Subcutaneous adipose tissue (tissue), 4 donors: ENCODE results near the gene SYT14. TPM values are rescaled to one million over a fixed set of nuclear protein-coding genes. Genes with fewer than 3 reads are reported as not detected.

Experiments
- CTCF ChIP-seq: fragments of 450-650 bp; IDR thresholded peaks from one replicate; pipeline ENCODE4 v1.5.1; 2016; ENCODE audit warnings: low read depth, mild to moderate bottlenecking, control low read depth, antibody characterized with exemption, moderate library complexity
- total RNA-seq, 4 donors: library from RNA; depleted of rRNA; stranded (reverse); fragments of >200 nt; gene quantifications; one replicate each; pipeline ENCODE4 v1.1.0, GENCODE V29; 2016

SYT14 gene
- total RNA-seq, 4 donors from 2014 or later: not detected

GRCh38 chr1:210214573-210215409 is 276.8 kb downstream of the SYT14 start:
- TF ChIP-seq CTCF: no peak

- no peak for TF ChIP-seq CTCF
These were observed 279.5 kb downstream of the SYT14 start for GRCh38 chr1:210217482-210217881.

GRCh38 chr1:210218047-210218446 is 280.0 kb downstream of the SYT14 start:
- TF ChIP-seq CTCF: no peak

Other genes starting within 250 kb of the SYT14 start
- gene HSD11B1, start 233.4 kb upstream of the SYT14 start, total RNA-seq: 100 to 1,000 TPM in 1 of 4 donors, 10 to 100 TPM in 2, 1 to 10 TPM in 1; 2.1 to 165 (median 45.8) TPM
- gene TRAF3IP3, start 182.2 kb upstream of the SYT14 start, total RNA-seq: 10 to 100 TPM in 1 of 4 donors, 1 to 10 TPM in 2, under 1 TPM in 1; 0.94 to 10.7 (median 3.1) TPM
- 1 to 10 TPM; 1.1 to 2.0 (median 1.4) TPM for gene C1orf74, start 153.7 kb upstream of the SYT14 start, total RNA-seq
- 1 to 10 TPM in 3 of 4 donors, under 1 TPM in 1; 0.38 to 2.0 (median 1.6) TPM for gene IRF6, start 132.1 kb upstream of the SYT14 start, total RNA-seq
- gene UTP25, start 110.2 kb upstream of the SYT14 start, total RNA-seq: 1 to 10 TPM; 5.3 to 9.5 (median 8.6) TPM